Esophagus muscularis mucosa (tissue), 4 donors: ENCODE measurements around the gene TAF5L.

Experiments used
- CTCF ChIP-seq, 3 experiments: fragments of 200-600 bp in 2 of 3; fragments of 450-650 bp in 1 of 3; sonication (generic) in 2 of 3; IDR thresholded peaks; one replicate each; pipeline ENCODE4 v1.5.1; 2017 to 2019; ENCODE audit warnings: antibody characterized with exemption in 3 of 3, mild to moderate bottlenecking in 2 of 3, moderate library complexity in 1 of 3
- EP300 ChIP-seq: sonication (generic); formaldehyde crosslinking; IDR thresholded peaks from one replicate; pipeline ENCODE4 v1.6.1; 2017; ENCODE audit warnings: antibody characterized with exemption
- POLR2A ChIP-seq: fragments of 450-650 bp; IDR thresholded peaks from one replicate; pipeline ENCODE4 v1.6.1; 2017; ENCODE audit warnings: antibody characterized with exemption, moderate library complexity, mild to moderate bottlenecking, low read depth
- POLR2AphosphoS5 ChIP-seq, 2 donors: sonication (generic); formaldehyde crosslinking; IDR thresholded peaks; one replicate each; pipeline ENCODE4 v1.6.1; 2017; ENCODE audit warnings: antibody characterized with exemption in 2 of 2

GRCh38 chr1:229619614-229620013 lies 6.3 kb downstream of the TAF5L start:
- TF ChIP-seq CTCF (IDR thresholded peaks at IDR 0.05) (no peak), POLR2A (no peak), POLR2AphosphoS5 (IDR thresholded peaks at IDR 0.05) (no peak), EP300 (no peak)
